GM23338 (cell line): ENCODE data around the gene TMEM270. TPM values are rescaled to one million over a fixed set of nuclear protein-coding genes. Genes with fewer than 3 reads are reported as not detected.

ENCODE experiments used
- ATAC-seq: fragments of 200-7000 bp; cut with Tn5 transposase; 3 replicates; pipeline ENCODE4 v1.9.1; 2020
- DNase-seq: peaks from one replicate; pipeline ENCODE4 v3.0.0-alpha.2; 2015; ENCODE audit warnings: low spot score
- H2AFZ ChIP-seq: fragments of 200-600 bp; sonication (generic); 2 replicates; pipeline ENCODE4 v1.8.0; 2016; ENCODE audit warnings: antibody characterized with exemption, mild to moderate bottlenecking, moderate library complexity
- H3F3A ChIP-seq: fragments of 200-600 bp; sonication (generic); replicated peaks from 2 replicates; pipeline ENCODE4 v1.8.0; 2017; ENCODE audit warnings: antibody characterized with exemption, mixed run types, low read depth
- H3K27ac ChIP-seq: fragments of 200-600 bp; sonication (generic); 2 replicates; pipeline ENCODE4 v1.6.1; 2016; ENCODE audit warnings: low read depth
- H3K27me3 ChIP-seq: fragments of 200-600 bp; sonication (generic); 2 replicates; pipeline ENCODE4 v1.8.0; 2016; ENCODE audit warnings: mild to moderate bottlenecking, mixed run types, moderate library complexity; ENCODE audit not compliant: insufficient read depth
- H3K36me3 ChIP-seq: fragments of 200-600 bp; sonication (generic); 2 replicates; pipeline ENCODE4 v1.8.0; 2016; ENCODE audit warnings: mild to moderate bottlenecking; ENCODE audit not compliant: insufficient read depth
- H3K4me1 ChIP-seq: fragments of 200-600 bp; sonication (generic); 2 replicates; pipeline ENCODE4 v1.8.0; 2016; ENCODE audit warnings: mild to moderate bottlenecking, moderate library complexity; ENCODE audit not compliant: insufficient read depth
- H3K4me2 ChIP-seq: fragments of 200-600 bp; sonication (generic); 2 replicates; pipeline ENCODE4 v1.7.1; 2017; ENCODE audit warnings: mixed run types
- H3K4me3 ChIP-seq: fragments of 200-600 bp; sonication (generic); 2 replicates; pipeline ENCODE4 v1.6.1; 2016; ENCODE audit warnings: mixed run types
- H3K79me2 ChIP-seq: fragments of 200-600 bp; sonication (generic); replicated peaks from 2 replicates; pipeline ENCODE4 v1.8.0; 2017; ENCODE audit warnings: mild to moderate bottlenecking; ENCODE audit not compliant: insufficient read depth
- H3K9me2 ChIP-seq: fragments of 200-600 bp; sonication (generic); 2 replicates; pipeline ENCODE4 v1.8.0; 2017; ENCODE audit not compliant: insufficient read depth
- H4K20me1 ChIP-seq: fragments of 200-600 bp; sonication (generic); replicated peaks from 2 replicates; pipeline ENCODE4 v1.8.0; 2017; ENCODE audit warnings: mild to moderate bottlenecking; ENCODE audit not compliant: insufficient read depth
- H3K27ac Mint-ChIP-seq: 2 replicates; pipeline ENCODE4 v1.8.0; 2020; ENCODE audit warnings: inconsistent platforms, mild to moderate bottlenecking, moderate library complexity, mixed read lengths
- H3K27me3 Mint-ChIP-seq: 3 replicates; pipeline ENCODE4 v1.8.0; 2022; ENCODE audit warnings: low read depth, mild to moderate bottlenecking, moderate library complexity, mixed read lengths, inconsistent platforms; ENCODE audit not compliant: insufficient read depth, poor library complexity
- H3K36me3 Mint-ChIP-seq: 3 replicates; pipeline ENCODE4 v1.8.0; 2021; ENCODE audit warnings: low read depth, mild to moderate bottlenecking, inconsistent platforms, moderate library complexity, mixed read lengths
- H3K4me1 Mint-ChIP-seq: 3 replicates; pipeline ENCODE4 v1.8.0; 2020; ENCODE audit warnings: mild to moderate bottlenecking, inconsistent platforms, mixed read lengths
- H3K4me3 Mint-ChIP-seq: 3 replicates; pipeline ENCODE4 v1.8.0; 2021; ENCODE audit warnings: moderate library complexity, mild to moderate bottlenecking, inconsistent platforms, mixed read lengths
- H3K9me3 Mint-ChIP-seq: 3 replicates; pipeline ENCODE4 v1.8.0; 2020; ENCODE audit warnings: moderate library complexity, mild to moderate bottlenecking, inconsistent platforms, mixed read lengths
- CREB1 ChIP-seq: fragments of 250-450 bp; sonication (Bioruptor Pico); IDR thresholded peaks from 2 replicates; pipeline ENCODE4 v1.5.0; 2020; ENCODE audit warnings: low read depth, mild to moderate bottlenecking, moderate library complexity
- EZH2 ChIP-seq: fragments of 200-600 bp; sonication (generic); IDR thresholded peaks from one replicate; pipeline ENCODE4 v1.8.0; 2017; ENCODE audit warnings: antibody characterized with exemption, mild to moderate bottlenecking, low read depth; ENCODE audit not compliant: unreplicated experiment
- EZH2phosphoT487 ChIP-seq: fragments of 200-600 bp; sonication (generic); IDR thresholded peaks from one replicate; pipeline ENCODE4 v1.8.1; 2018; ENCODE audit warnings: antibody characterized with exemption; ENCODE audit not compliant: unreplicated experiment
- JUNB ChIP-seq: IDR thresholded peaks from one replicate; pipeline ENCODE4 v1.6.1; 2016; ENCODE audit warnings: antibody characterized with exemption; ENCODE audit not compliant: unreplicated experiment
- NANOG ChIP-seq: IDR thresholded peaks from 2 replicates; pipeline ENCODE4 v1.6.1; 2016; ENCODE audit warnings: antibody characterized with exemption, borderline replicate concordance
- POLR2AphosphoS5 ChIP-seq: IDR thresholded peaks from 2 replicates; pipeline ENCODE4 v1.6.1; 2016; ENCODE audit warnings: antibody characterized with exemption, low read depth
- STAT1 ChIP-seq: IDR thresholded peaks from one replicate; pipeline ENCODE4 v1.6.1; 2016; ENCODE audit warnings: antibody characterized with exemption; ENCODE audit not compliant: unreplicated experiment
- ZNF114 ChIP-seq: fragments of 250-450 bp; sonication (Bioruptor Pico); IDR thresholded peaks from 2 replicates; pipeline ENCODE4 v1.5.0; 2020; ENCODE audit warnings: mild to moderate bottlenecking, moderate library complexity
- ZNF331 ChIP-seq: fragments of 250-450 bp; sonication (Bioruptor Pico); IDR thresholded peaks from 2 replicates; pipeline ENCODE4 v1.5.0; 2020; ENCODE audit warnings: low read depth, mild to moderate bottlenecking, moderate library complexity
- polyA plus RNA-seq: library from polyadenylated mRNA; unstranded; fragments of >200 nt; fragmentation: Nextera tagmentation; extraction: Ambion mirVana; gene quantifications from 2 replicates; pipeline ENCODE4 v1.2.1, GENCODE V29; 2016
- total RNA-seq: library from RNA; depleted of rRNA; stranded (reverse); fragments of >200 nt; shearing (Covaris generic); gene quantifications from 2 replicates; pipeline ENCODE4 v1.2.3, GENCODE V29; 2014
- TF ChIP-seq, protein P1 (sequence below): IDR thresholded peaks from 2 replicates; pipeline ENCODE4 v1.6.1; 2016; ENCODE audit warnings: antibody characterized with exemption
- TF ChIP-seq, protein P2 (sequence below): IDR thresholded peaks from one replicate; pipeline ENCODE4 v1.6.1; 2018; ENCODE audit warnings: antibody characterized with exemption; ENCODE audit not compliant: unreplicated experiment
- TF ChIP-seq, protein P3 (sequence below): fragments of 250-450 bp; sonication (Bioruptor Pico); IDR thresholded peaks from 2 replicates; pipeline ENCODE4 v1.5.0; 2020; ENCODE audit warnings: mild to moderate bottlenecking, moderate library complexity

The TMEM270 gene
- total and polyA plus RNA-seq, 2 experiments from 2014 or later = not detected

DNA sequence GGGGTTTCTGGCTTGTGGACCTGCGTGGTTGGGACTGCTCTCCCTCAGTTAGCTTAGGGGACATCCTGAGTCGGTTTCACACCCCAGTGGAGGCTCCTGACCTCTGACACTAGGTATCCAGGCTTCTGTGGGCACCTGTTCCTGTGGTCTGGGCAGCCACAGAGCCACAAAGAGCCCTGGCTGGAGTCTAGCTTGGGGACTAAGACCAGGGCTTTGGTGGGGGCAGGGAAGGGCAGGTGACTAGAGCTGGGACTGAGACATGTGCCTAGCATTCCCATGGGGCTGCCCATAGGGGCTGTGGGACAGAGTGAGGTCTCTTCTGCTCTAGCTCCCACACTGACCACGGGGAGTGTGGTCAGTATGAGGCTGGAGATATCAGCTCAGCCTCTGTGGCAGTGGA is 4.0 kb upstream of the TMEM270 start (continued):
- TF ChIP-seq, protein P1, sequence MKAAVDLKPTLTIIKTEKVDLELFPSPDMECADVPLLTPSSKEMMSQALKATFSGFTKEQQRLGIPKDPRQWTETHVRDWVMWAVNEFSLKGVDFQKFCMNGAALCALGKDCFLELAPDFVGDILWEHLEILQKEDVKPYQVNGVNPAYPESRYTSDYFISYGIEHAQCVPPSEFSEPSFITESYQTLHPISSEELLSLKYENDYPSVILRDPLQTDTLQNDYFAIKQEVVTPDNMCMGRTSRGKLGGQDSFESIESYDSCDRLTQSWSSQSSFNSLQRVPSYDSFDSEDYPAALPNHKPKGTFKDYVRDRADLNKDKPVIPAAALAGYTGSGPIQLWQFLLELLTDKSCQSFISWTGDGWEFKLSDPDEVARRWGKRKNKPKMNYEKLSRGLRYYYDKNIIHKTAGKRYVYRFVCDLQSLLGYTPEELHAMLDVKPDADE = no peak
- no peak for TF ChIP-seq POLR2AphosphoS5
- no peak for TF ChIP-seq NANOG
- TF ChIP-seq ZNF114 (CRISPR knock-in tag) = no peak
- TF ChIP-seq CREB1 (CRISPR knock-in tag) = no peak
- no peak for TF ChIP-seq ZNF331 (CRISPR knock-in tag)
- TF ChIP-seq, protein P2, sequence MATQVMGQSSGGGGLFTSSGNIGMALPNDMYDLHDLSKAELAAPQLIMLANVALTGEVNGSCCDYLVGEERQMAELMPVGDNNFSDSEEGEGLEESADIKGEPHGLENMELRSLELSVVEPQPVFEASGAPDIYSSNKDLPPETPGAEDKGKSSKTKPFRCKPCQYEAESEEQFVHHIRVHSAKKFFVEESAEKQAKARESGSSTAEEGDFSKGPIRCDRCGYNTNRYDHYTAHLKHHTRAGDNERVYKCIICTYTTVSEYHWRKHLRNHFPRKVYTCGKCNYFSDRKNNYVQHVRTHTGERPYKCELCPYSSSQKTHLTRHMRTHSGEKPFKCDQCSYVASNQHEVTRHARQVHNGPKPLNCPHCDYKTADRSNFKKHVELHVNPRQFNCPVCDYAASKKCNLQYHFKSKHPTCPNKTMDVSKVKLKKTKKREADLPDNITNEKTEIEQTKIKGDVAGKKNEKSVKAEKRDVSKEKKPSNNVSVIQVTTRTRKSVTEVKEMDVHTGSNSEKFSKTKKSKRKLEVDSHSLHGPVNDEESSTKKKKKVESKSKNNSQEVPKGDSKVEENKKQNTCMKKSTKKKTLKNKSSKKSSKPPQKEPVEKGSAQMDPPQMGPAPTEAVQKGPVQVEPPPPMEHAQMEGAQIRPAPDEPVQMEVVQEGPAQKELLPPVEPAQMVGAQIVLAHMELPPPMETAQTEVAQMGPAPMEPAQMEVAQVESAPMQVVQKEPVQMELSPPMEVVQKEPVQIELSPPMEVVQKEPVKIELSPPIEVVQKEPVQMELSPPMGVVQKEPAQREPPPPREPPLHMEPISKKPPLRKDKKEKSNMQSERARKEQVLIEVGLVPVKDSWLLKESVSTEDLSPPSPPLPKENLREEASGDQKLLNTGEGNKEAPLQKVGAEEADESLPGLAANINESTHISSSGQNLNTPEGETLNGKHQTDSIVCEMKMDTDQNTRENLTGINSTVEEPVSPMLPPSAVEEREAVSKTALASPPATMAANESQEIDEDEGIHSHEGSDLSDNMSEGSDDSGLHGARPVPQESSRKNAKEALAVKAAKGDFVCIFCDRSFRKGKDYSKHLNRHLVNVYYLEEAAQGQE = no peak
- TF ChIP-seq EZH2 = no peak
- TF ChIP-seq STAT1 = no peak

DNA sequence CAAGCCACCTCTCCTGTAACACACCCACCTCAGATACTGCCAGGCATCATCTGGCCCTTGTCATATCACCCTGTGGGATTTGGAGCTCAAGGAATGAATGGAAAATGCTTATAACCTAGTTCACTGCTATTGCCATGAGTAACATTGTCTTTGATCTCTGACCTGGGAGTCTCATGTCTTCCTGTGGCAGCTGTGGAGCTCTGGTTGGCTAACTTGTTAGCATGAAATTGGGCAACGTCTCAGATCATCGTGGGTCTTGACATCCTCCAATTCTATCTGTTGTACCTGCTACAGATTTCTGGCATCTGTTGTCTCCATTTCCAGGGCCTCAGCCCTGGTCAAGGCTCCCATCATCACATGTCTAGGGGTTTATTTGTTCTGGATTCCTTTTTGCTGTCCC is 2.2 kb upstream of the TMEM270 start:
- ATAC-seq = no peak
- no peaks in the 10 kb centered on the region; the same call in 1 of the 3 replicates for H3K4me1 Mint-ChIP-seq
- no peak for TF ChIP-seq EZH2phosphoT487
- TF ChIP-seq CREB1 (CRISPR knock-in tag) = no peak
- TF ChIP-seq POLR2AphosphoS5 = no peak
- TF ChIP-seq, protein P3, sequence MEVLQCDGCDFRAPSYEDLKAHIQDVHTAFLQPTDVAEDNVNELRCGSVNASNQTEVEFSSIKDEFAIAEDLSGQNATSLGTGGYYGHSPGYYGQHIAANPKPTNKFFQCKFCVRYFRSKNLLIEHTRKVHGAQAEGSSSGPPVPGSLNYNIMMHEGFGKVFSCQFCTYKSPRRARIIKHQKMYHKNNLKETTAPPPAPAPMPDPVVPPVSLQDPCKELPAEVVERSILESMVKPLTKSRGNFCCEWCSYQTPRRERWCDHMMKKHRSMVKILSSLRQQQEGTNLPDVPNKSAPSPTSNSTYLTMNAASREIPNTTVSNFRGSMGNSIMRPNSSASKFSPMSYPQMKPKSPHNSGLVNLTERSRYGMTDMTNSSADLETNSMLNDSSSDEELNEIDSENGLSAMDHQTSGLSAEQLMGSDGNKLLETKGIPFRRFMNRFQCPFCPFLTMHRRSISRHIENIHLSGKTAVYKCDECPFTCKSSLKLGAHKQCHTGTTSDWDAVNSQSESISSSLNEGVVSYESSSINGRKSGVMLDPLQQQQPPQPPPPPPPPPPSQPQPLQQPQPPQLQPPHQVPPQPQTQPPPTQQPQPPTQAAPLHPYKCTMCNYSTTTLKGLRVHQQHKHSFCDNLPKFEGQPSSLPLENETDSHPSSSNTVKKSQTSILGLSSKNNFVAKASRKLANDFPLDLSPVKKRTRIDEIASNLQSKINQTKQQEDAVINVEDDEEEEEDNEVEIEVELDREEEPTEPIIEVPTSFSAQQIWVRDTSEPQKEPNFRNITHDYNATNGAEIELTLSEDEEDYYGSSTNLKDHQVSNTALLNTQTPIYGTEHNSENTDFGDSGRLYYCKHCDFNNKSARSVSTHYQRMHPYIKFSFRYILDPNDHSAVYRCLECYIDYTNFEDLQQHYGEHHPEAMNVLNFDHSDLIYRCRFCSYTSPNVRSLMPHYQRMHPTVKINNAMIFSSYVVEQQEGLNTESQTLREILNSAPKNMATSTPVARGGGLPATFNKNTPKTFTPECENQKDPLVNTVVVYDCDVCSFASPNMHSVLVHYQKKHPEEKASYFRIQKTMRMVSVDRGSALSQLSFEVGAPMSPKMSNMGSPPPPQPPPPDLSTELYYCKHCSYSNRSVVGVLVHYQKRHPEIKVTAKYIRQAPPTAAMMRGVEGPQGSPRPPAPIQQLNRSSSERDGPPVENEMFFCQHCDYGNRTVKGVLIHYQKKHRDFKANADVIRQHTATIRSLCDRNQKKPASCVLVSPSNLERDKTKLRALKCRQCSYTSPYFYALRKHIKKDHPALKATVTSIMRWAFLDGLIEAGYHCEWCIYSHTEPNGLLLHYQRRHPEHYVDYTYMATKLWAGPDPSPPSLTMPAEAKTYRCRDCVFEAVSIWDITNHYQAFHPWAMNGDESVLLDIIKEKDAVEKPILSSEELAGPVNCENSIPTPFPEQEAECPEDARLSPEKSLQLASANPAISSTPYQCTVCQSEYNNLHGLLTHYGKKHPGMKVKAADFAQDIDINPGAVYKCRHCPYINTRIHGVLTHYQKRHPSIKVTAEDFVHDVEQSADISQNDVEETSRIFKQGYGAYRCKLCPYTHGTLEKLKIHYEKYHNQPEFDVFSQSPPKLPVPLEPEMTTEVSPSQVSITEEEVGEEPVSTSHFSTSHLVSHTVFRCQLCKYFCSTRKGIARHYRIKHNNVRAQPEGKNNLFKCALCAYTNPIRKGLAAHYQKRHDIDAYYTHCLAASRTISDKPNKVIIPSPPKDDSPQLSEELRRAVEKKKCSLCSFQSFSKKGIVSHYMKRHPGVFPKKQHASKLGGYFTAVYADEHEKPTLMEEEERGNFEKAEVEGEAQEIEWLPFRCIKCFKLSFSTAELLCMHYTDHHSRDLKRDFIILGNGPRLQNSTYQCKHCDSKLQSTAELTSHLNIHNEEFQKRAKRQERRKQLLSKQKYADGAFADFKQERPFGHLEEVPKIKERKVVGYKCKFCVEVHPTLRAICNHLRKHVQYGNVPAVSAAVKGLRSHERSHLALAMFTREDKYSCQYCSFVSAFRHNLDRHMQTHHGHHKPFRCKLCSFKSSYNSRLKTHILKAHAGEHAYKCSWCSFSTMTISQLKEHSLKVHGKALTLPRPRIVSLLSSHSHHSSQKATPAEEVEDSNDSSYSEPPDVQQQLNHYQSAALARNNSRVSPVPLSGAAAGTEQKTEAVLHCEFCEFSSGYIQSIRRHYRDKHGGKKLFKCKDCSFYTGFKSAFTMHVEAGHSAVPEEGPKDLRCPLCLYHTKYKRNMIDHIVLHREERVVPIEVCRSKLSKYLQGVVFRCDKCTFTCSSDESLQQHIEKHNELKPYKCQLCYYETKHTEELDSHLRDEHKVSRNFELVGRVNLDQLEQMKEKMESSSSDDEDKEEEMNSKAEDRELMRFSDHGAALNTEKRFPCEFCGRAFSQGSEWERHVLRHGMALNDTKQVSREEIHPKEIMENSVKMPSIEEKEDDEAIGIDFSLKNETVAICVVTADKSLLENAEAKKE (CRISPR knock-in tag) = no peak
- TF ChIP-seq EZH2 = no peak
- no peak for TF ChIP-seq JUNB
- TF ChIP-seq, protein P1 = no peak
- no peak for TF ChIP-seq ZNF114 (CRISPR knock-in tag)
- TF ChIP-seq STAT1 = no peak

More for the DNA sequence above, 2.2 kb upstream of the TMEM270 start:
- H3K27ac Mint-ChIP-seq = no peak overlapping the region
- no peaks in the 10 kb centered on the region for H3K79me2 ChIP-seq
- H3K4me2 ChIP-seq = no peak overlapping the region
- no peaks in the 10 kb centered on the region for H3K9me2 ChIP-seq
- H3K9me3 Mint-ChIP-seq = peaks cover 3% of the 10 kb centered on the region
- no peaks in the 10 kb centered on the region for H3F3A ChIP-seq
- no peak overlapping the region for H3K4me3 Mint-ChIP-seq
- no peaks in the 10 kb centered on the region for H4K20me1 ChIP-seq
- no peak overlapping the region for H3K27ac ChIP-seq
- H3K36me3 ChIP-seq = no peaks in the 10 kb centered on the region
- H3K4me1 ChIP-seq = no peaks in the 10 kb centered on the region
- no peaks in the 10 kb centered on the region for H3K36me3 Mint-ChIP-seq
- no peaks in the 10 kb centered on the region for H3K27me3 ChIP-seq
- H3K27me3 Mint-ChIP-seq = peaks cover 9% of the 10 kb centered on the region
- no peak overlapping the region for H2AFZ ChIP-seq
- DNase-seq = no peak
- no peak overlapping the region for H3K4me3 ChIP-seq
